HEK293T (cell line): Measurements from ENCODE around the gene MRTO4.

Source experiments
- BHLHE40 ChIP-seq: fragments of 450-650 bp; IDR thresholded peaks from 2 replicates; pipeline ENCODE4 v1.6.1; 2016; ENCODE audit warnings: mild to moderate bottlenecking, moderate library complexity, borderline replicate concordance
- TARDBP ChIP-seq: fragments of 450-650 bp; IDR thresholded peaks from 2 replicates; pipeline ENCODE4 v1.6.1; 2016

DNA sequence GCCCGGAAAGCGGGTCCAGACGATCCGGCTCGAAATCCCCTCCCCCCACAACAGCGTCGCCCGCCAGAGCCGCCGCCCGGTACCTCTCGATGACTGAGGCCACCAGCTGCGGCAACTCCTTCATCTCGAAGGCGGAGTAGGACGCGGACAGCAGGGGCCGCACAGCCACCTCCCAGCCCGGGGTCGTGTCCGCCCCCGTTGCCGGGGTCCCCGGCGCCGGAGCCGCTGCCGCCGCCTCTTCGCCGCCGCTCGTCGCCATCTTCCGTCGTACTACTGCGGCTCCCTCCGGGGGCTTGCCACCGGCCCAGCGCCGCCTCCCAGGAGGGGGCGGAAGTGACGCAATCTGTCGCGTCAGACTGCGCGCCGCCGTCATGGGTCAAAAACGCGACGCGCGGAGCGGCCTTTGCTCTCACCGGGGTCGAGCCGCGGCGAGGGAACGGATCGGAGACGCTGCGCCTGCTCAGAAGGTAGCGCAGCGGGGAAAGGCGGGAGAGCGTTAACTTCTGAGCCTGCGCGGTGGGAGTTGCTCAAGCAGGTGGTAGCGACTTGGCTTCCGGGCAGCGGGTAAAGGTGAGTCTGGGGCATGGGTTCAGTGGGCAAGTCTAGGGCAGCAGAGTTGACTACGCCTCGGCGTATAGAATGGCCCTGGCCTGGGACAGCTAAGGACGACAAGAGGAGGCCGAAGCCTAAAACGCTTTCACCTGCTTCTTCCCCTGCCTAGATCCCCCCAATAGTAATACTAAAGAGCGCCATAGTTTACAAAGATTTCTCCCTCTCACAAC is 41.4 kb upstream of the MRTO4 start, which contains the start of gene UBR4:
- no peak for TF ChIP-seq TARDBP
- TF ChIP-seq BHLHE40: no peak
